GM23248 (cell line): ENCODE results near the gene TEX51. TPM values are rescaled to one million over a fixed set of nuclear protein-coding genes. Genes with fewer than 3 reads are reported as not detected.

Experiments used
- DNase-seq: peaks from one replicate; pipeline ENCODE4 v3.0.0-alpha.2; 2015
- H2AFZ ChIP-seq: fragments of 200-600 bp; sonication (generic); 2 replicates; pipeline ENCODE4 v1.6.1; 2016; ENCODE audit warnings: antibody characterized with exemption
- H3F3A ChIP-seq: fragments of 200-600 bp; sonication (generic); 2 replicates; pipeline ENCODE4 v1.6.1; 2016; ENCODE audit warnings: mild to moderate bottlenecking, antibody characterized with exemption, mixed run types; ENCODE audit not compliant: insufficient read depth
- H3K27ac ChIP-seq: fragments of 200-600 bp; sonication (generic); 2 replicates; pipeline ENCODE4 v1.5.1; 2016; ENCODE audit warnings: mild to moderate bottlenecking
- H3K27me3 ChIP-seq: fragments of 200-600 bp; sonication (generic); replicated peaks from 2 replicates; pipeline ENCODE4 v1.6.1; 2016; ENCODE audit warnings: mild to moderate bottlenecking; ENCODE audit not compliant: insufficient read depth
- H3K36me3 ChIP-seq: fragments of 200-600 bp; sonication (generic); 2 replicates; pipeline ENCODE4 v1.6.1; 2016; ENCODE audit warnings: low read depth, mild to moderate bottlenecking
- H3K4me1 ChIP-seq: fragments of 200-600 bp; sonication (generic); 2 replicates; pipeline ENCODE4 v1.6.1; 2016; ENCODE audit warnings: mild to moderate bottlenecking; ENCODE audit not compliant: insufficient read depth
- H3K4me2 ChIP-seq: fragments of 200-600 bp; sonication (generic); one replicate; pipeline ENCODE4 v1.6.1; 2016; ENCODE audit warnings: mild to moderate bottlenecking; ENCODE audit not compliant: unreplicated experiment
- H3K4me3 ChIP-seq: fragments of 200-600 bp; sonication (generic); 2 replicates; pipeline ENCODE4 v1.5.1; 2016; ENCODE audit warnings: mild to moderate bottlenecking
- H3K79me2 ChIP-seq: fragments of 200-600 bp; sonication (generic); 2 replicates; pipeline ENCODE4 v1.6.1; 2016; ENCODE audit warnings: mild to moderate bottlenecking; ENCODE audit not compliant: insufficient read depth
- H3K9ac ChIP-seq: fragments of 200-600 bp; sonication (generic); 2 replicates; pipeline ENCODE4 v1.6.1; 2016; ENCODE audit warnings: mild to moderate bottlenecking
- H3K9me2 ChIP-seq: fragments of 200-600 bp; sonication (generic); 2 replicates; pipeline ENCODE4 v1.6.1; 2016; ENCODE audit warnings: mixed run types, mild to moderate bottlenecking, moderate library complexity; ENCODE audit not compliant: insufficient read depth
- H3K9me3 ChIP-seq: fragments of 200-600 bp; sonication (generic); one replicate; pipeline ENCODE4 v1.6.1; 2017; ENCODE audit warnings: low read depth
- H4K20me1 ChIP-seq: fragments of 200-600 bp; sonication (generic); 2 replicates; pipeline ENCODE4 v1.6.0; 2016; ENCODE audit not compliant: insufficient read depth
- EZH2 ChIP-seq: fragments of 200-600 bp; sonication (generic); IDR thresholded peaks from 2 replicates; pipeline ENCODE4 v1.6.1; 2018; ENCODE audit warnings: antibody characterized with exemption, mild to moderate bottlenecking; ENCODE audit not compliant: insufficient read depth, poor library complexity, severe bottlenecking
- EZH2phosphoT487 ChIP-seq: fragments of 200-600 bp; sonication (generic); IDR thresholded peaks from 2 replicates; pipeline ENCODE4 v1.6.1; 2018; ENCODE audit warnings: antibody characterized with exemption, moderate library complexity, mild to moderate bottlenecking, low read depth; ENCODE audit not compliant: insufficient read depth
- WGBS, 2 experiments: methylation state at CpG; one replicate each; pipeline ENCODE4 v1.1.6; 2015 to 2017; ENCODE audit warnings: low lambda C conversion rate in 2 of 2, low coverage in 1 of 2; ENCODE audit errors: missing lambda C conversion rate in 2 of 2; 5-methylcytosine and 5-hydroxymethylcytosine counted together
- in situ Hi-C: fragments of 300-500 bp; cut with MboI; formaldehyde crosslinking; loops from 2 replicates; pipeline ENCODE4 v1.15.0; 2020
- polyA plus RNA-seq: library from polyadenylated mRNA; unstranded; fragments of >200 nt; fragmentation: Nextera tagmentation; extraction: Ambion mirVana; gene quantifications from 2 replicates; pipeline ENCODE4 v1.2.1, GENCODE V29; 2016
- total RNA-seq: library from RNA; depleted of rRNA; stranded (reverse); fragments of >200 nt; shearing (Covaris generic); gene quantifications from 2 replicates; pipeline ENCODE4 v1.2.3, GENCODE V29; 2014

Gene TEX51
- total and polyA plus RNA-seq, 2 experiments from 2014 or later, result not detected

DNA sequence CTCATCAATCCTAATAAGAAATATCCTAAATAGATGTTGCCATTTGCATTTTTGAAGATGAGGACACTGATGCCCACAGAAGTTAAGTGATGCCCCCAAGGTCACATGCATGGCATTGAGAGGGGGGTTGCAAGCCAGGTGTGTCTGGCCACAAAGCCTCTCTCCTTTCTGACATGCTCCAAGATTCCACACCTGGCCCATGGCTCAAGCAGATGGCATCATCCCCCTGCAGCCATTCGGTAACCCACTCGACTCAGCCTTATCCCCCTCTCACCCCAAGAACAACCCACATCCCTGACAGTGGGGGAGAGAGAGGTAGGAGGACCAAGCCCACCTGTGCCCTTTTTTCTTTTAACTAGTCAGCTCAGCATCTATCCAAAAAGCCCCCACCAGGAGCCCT, 16.5 kb upstream of the TEX51 start:
- no peaks in the 10 kb centered on the region; the same call in 1 of the 2 replicates for H3K27me3 ChIP-seq
- in situ Hi-C loops, result no loop called here
- no peak overlapping the region for H3K27ac ChIP-seq
- 9 to 12% methylated on average over 2 of the region's 2 CpGs for WGBS, 2 experiments
- no peak for DNase-seq
- no peaks in the 10 kb centered on the region for H3K9me2 ChIP-seq
- no peak overlapping the region for H3K9ac ChIP-seq
- H3K4me2 ChIP-seq, result no peak overlapping the region
- no peak overlapping the region for H2AFZ ChIP-seq
- TF ChIP-seq EZH2 (no peak), EZH2phosphoT487 (no peak)
- H3K79me2 ChIP-seq, result no peaks in the 10 kb centered on the region
- no peaks in the 10 kb centered on the region for H3K36me3 ChIP-seq
- H3K4me1 ChIP-seq, result no peaks in the 10 kb centered on the region
- no peaks in the 10 kb centered on the region for H3F3A ChIP-seq
- no peak overlapping the region for H3K4me3 ChIP-seq
- H3K9me3 ChIP-seq, result no peaks in the 10 kb centered on the region
- H4K20me1 ChIP-seq, result no peaks in the 10 kb centered on the region

DNA sequence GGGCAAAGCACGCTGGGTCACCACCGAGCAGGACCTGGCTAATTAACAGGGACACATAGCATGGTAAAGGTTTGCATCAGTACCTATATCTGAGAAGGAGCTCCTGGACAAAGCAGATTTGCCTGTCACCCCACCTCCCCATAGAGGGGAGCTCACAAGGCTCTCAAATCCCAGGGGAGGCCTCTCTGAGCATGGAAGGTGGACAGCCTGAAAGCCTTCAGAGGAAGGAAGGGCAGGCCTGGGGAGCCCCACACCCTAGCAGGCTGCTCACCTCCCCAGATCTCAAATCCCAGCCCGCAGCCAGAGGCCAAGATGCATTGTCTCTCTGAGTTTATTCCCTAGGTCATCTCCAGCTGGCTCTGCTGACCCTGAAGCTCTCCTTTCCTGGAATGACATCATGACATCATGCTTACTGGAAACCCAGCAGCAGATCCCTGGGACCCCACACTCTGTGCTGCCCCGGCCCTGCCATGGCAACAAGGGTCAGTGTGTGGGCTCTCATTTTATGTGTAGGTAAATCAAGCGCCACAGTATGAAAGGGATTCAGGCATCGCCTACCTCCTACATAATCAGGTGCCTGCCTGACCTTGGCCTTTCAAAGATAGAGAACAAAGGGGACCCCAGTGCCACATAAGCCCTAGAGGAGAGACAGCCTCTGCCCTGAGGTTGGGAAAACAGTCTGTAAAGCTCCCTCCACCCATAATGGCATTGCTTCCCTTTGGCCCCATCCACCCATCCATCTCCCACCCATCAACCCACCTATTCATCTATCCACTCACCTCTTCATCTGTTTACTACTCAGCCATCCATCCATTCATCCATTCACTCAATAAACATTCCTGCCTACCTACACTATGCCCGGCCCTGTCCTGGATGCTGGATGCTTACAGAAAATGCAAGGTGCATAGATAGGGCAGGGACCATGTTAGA, 15.7 kb upstream of the TEX51 start:
- no peaks in the 10 kb centered on the region for H3K9me3 ChIP-seq
- H3K9me2 ChIP-seq, result no peaks in the 10 kb centered on the region
- no peaks in the 10 kb centered on the region for H3F3A ChIP-seq
- no peaks in the 10 kb centered on the region for H3K36me3 ChIP-seq
- no peak overlapping the region for H3K9ac ChIP-seq
- no peak overlapping the region for H2AFZ ChIP-seq
- H3K27ac ChIP-seq, result no peak overlapping the region
- no peak for DNase-seq
- TF ChIP-seq EZH2phosphoT487 (no peak), EZH2 (no peak)
- H3K79me2 ChIP-seq, result no peaks in the 10 kb centered on the region
- no peaks in the 10 kb centered on the region for H3K4me1 ChIP-seq
- H3K27me3 ChIP-seq, result peaks cover 6% of the 10 kb centered on the region; the same call in 1 of the 2 replicates
- H3K4me3 ChIP-seq, result no peak overlapping the region
- no peak overlapping the region for H3K4me2 ChIP-seq
- no peaks in the 10 kb centered on the region for H4K20me1 ChIP-seq
- in situ Hi-C loops, result no loop called here
- WGBS, 2 experiments, result 51 to 53% methylated on average over 7 of the region's 7 CpGs

DNA sequence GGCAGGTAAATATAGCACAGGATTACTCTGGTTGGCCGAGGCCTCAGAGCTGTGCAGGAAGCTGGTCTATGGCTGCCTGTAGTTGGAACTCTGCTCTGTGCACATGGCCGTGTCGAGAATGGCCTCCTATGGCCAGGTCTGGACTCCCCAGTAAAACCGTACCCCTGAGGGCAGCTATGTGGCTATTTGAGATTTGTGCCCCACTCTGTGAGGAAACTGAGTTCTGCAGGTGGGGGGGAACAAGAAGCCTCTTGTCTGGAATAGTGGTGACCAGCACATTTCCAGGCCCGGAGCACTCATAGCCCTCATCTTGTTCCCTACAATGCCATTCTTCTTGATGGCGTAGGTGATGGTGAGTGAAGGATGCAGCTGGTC, 15.0 kb upstream of the TEX51 start:
- no peaks in the 10 kb centered on the region for H3F3A ChIP-seq
- WGBS, 2 experiments, result 55 to 59% methylated on average over 6 of the region's 6 CpGs

DNA sequence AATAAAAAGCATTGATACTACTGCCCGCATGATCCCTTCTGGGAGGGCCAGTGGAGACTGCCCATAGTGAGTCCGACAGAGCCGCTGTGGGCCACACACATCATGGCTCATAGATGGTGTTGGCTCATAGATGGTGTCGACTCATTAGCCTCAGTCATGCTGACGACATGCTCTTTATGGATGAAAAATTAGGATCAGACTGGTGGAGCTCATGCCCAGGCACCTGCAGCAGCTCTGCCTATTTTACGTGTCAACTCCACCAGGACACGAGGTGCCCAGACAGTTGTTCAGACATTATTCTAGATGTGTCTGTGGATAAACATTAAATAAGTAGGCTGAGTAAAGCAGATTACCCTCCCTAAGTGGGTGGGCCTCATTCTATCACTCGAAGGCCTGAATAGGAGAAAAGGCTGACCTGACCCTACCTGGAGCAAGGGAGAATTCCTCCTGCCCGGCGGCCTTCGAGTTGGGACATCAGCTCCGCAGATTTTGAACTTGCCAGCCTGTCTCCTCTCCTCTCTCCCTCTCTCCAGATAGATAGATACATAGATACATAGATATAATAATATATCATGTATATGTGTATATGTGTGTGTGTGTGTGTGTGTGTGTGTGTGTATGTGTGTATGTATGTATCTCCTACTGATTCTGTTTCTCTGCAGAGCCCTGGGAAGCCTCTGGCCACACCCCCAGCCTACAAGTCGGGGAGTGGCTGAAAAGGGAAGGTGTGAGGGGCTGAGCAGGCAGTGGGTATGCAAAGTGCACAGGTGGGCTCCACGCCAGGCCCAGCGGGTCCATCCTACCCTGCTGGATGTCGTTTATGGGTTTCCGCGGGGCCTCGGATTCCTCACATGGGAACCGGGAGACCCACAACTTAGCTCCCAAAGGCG, 13.6 kb upstream of the TEX51 start:
- Histone ChIP-seq H3K4me2 (no peak overlapping the region), H2AFZ (no peak overlapping the region), H4K20me1 (no peaks in the 10 kb centered on the region), H3K36me3 (no peaks in the 10 kb centered on the region), H3K4me3 (no peak overlapping the region), H3K27me3 (peaks cover 7% of the 10 kb centered on the region; the same call in 1 of the 2 replicates), H3K9ac (no peak overlapping the region), H3K9me2 (no peaks in the 10 kb centered on the region), H3K79me2 (no peaks in the 10 kb centered on the region), H3K9me3 (no peaks in the 10 kb centered on the region), H3K4me1 (no peaks in the 10 kb centered on the region), H3F3A (no peaks in the 10 kb centered on the region), H3K27ac (no peak overlapping the region)
- TF ChIP-seq EZH2phosphoT487 (no peak), EZH2 (no peak)
- WGBS, 2 experiments, result 51 to 56% methylated on average over 21 of the region's 21 CpGs
- in situ Hi-C loops, result no loop called here
- DNase-seq, result no peak

More for the DNA sequence above, 15.0 kb upstream of the TEX51 start:
- H3K27ac ChIP-seq, result no peak overlapping the region
- H3K9me3 ChIP-seq, result no peaks in the 10 kb centered on the region
- no peak overlapping the region for H2AFZ ChIP-seq
- no peaks in the 10 kb centered on the region for H3K79me2 ChIP-seq
- in situ Hi-C loops, result no loop called here
- no peak for TF ChIP-seq EZH2
- no peak for TF ChIP-seq EZH2phosphoT487
- H4K20me1 ChIP-seq, result no peaks in the 10 kb centered on the region
- no peaks in the 10 kb centered on the region for H3K36me3 ChIP-seq
- H3K9me2 ChIP-seq, result no peaks in the 10 kb centered on the region
- no peak overlapping the region for H3K9ac ChIP-seq
- no peaks in the 10 kb centered on the region for H3K4me1 ChIP-seq
- peaks cover 7% of the 10 kb centered on the region; the same call in 1 of the 2 replicates for H3K27me3 ChIP-seq
- no peak overlapping the region for H3K4me3 ChIP-seq
- H3K4me2 ChIP-seq, result no peak overlapping the region
- DNase-seq, result no peak
